HG03558 (cell line): ENCODE results near the gene MRPL20.

ENCODE experiments used
- ATAC-seq: cut with Tn5 transposase; IDR thresholded peaks from one replicate; pipeline ENCODE4 v1.9.1; 2021; ENCODE audit warnings: moderate number of reproducible peaks; ENCODE audit not compliant: unreplicated experiment; ENCODE audit errors: extremely low read depth

MRPL20 gene

DNA sequence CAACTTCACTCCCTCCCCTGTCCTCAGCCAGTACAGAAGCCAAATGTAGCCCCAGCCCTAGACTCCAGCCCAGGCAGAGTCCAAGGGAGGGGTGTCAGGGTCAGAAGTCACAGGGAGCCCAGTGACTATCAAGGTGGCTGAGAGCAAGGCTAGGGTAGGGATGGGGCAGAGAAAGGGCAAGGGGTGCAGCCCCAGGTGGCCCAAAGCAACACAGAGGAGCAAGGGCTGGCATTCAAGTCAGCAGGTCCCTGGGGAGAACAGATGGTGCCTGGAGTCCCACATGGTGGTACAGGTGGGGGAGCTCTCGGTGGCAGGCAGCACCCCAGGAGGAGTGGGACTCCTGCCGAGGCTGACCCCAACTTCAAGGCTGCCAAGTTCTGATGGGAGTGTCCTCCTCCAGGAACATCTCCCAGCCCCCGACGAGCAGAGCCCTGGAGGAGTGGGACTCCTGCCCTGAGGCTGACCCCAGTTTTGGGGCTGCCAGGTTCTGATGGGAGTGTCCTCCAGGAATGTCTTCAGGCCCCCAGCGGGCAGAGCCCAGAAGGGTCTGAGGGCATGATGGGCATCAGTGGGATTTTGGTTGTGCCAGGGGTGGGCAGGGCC, 54.2 kb downstream of the MRPL20 start:
- ATAC-seq = no peak
